Epithelial cell of esophagus (primary cell): Measurements from ENCODE around the gene ZNF780A.

Experiments
- DNase-seq: peaks from one replicate; pipeline ENCODE4 v3.0.0; 2010; ENCODE audit warnings: low read depth
- H3K4me3 ChIP-seq: 2 replicates; pipeline ENCODE4 v1.5.1; 2011; ENCODE audit warnings: mild to moderate bottlenecking, low read length, control low read depth
- CTCF ChIP-seq: IDR thresholded peaks from 2 replicates; pipeline ENCODE4 v1.5.1; 2011; ENCODE audit warnings: low read depth, mild to moderate bottlenecking, low read length, control low read depth, inconsistent platforms; ENCODE audit not compliant: insufficient read depth; ENCODE audit errors: missing control alignments

The ZNF780A gene

GRCh38 chr19:40103600-40103999 is 12.9 kb upstream of the ZNF780A start:
- no peak for DNase-seq
- no peak for TF ChIP-seq CTCF
- H3K4me3 ChIP-seq = no peak overlapping the region

GRCh38 chr19:40101813-40102212 is 11.1 kb upstream of the ZNF780A start:
- H3K4me3 ChIP-seq = no peak overlapping the region
- TF ChIP-seq CTCF = no peak
- no peak for DNase-seq

- no peak for DNase-seq
- TF ChIP-seq CTCF = no peak
- no peak overlapping the region for H3K4me3 ChIP-seq
Observed at GRCh38 chr19:40093416-40093815, 2.7 kb upstream of the ZNF780A start.

GRCh38 chr19:40091205-40092129 is 724 bp upstream of the ZNF780A start:
- no peak for TF ChIP-seq CTCF
- DNase-seq = no peak
- peak overlapping the region; percentile 92 for H3K4me3 ChIP-seq

- no peak for TF ChIP-seq CTCF
- no peak for DNase-seq
- H3K4me3 ChIP-seq = peak overlapping the region; percentile 92
Observed at GRCh38 chr19:40089462-40089861, 1.3 kb downstream of the ZNF780A start.

- no peak overlapping the region for H3K4me3 ChIP-seq
- TF ChIP-seq CTCF = no peak
- no peak for DNase-seq
Observed at GRCh38 chr19:40088299-40089047, 2.3 kb downstream of the ZNF780A start.

GRCh38 chr19:40084948-40085347 is 5.8 kb downstream of the ZNF780A start:
- no peak for DNase-seq

More at GRCh38 chr19:40084948-40085347, 5.8 kb downstream of the ZNF780A start:
- no peak for TF ChIP-seq CTCF
- H3K4me3 ChIP-seq = no peak overlapping the region
